H1 (cell line): ENCODE measurements around the gene NCK1. TPM values are rescaled to one million over a fixed set of nuclear protein-coding genes. Genes with fewer than 3 reads are reported as not detected.
A peak's percentile ranks its signal among the peaks of the same experiment; 100 is the strongest.

Source experiments
- CTCF ChIA-PET: fragments of 300-600 bp; sonication (Branson Sonifier 250); formaldehyde crosslinking; loops from one replicate; lab custom pipeline; 2021; ENCODE audit not compliant: partially characterized antibody; lab: Charles Lee
- POLR2A ChIA-PET: fragments of 300-600 bp; sonication (Branson Sonifier 250); formaldehyde crosslinking; loops from one replicate; lab custom pipeline; 2021; ENCODE audit warnings: inconsistent platforms; ENCODE audit not compliant: partially characterized antibody; lab: Charles Lee
- DNase-seq, 2 experiments: peaks; one replicate each; pipeline versions ENCODE4 v3.0.0 to v3.0.0-alpha.2; 2010 to 2022; ENCODE audit warnings: low spot score in 2 of 2, low read depth in 1 of 2, mixed read lengths in 1 of 2
- FAIRE-seq: peaks from 2 replicates; lab custom pipeline; 2011; peaks lifted over from hg19 to GRCh38; lab: Jason Lieb, UNC
- H2AFZ ChIP-seq: 2 replicates; pipeline ENCODE4 v1.8.1; 2012; ENCODE audit warnings: low read length, inconsistent platforms
- H2AK5ac ChIP-seq: 2 replicates; pipeline ENCODE4 v1.6.1; 2013; ENCODE audit warnings: low read depth, low read length
- H2BK120ac ChIP-seq: replicated peaks from 2 replicates; pipeline ENCODE3; 2013; ENCODE audit warnings: low read depth, low read length, inconsistent platforms
- H2BK12ac ChIP-seq: 2 replicates; pipeline ENCODE4 v1.6.1; 2013; ENCODE audit warnings: low read depth, low read length
- H2BK15ac ChIP-seq: 2 replicates; pipeline ENCODE4 v1.6.1; 2013; ENCODE audit warnings: low read length
- H2BK20ac ChIP-seq: 2 replicates; pipeline ENCODE4 v1.6.1; 2013; ENCODE audit warnings: low read length
- H2BK5ac ChIP-seq: 2 replicates; pipeline ENCODE4 v1.6.1; 2013; ENCODE audit warnings: low read depth, low read length
- H3K14ac ChIP-seq: 2 replicates; pipeline ENCODE4 v1.6.1; 2013; ENCODE audit warnings: inconsistent platforms; ENCODE audit not compliant: insufficient read length
- H3K18ac ChIP-seq: 2 replicates; pipeline ENCODE4 v1.6.1; 2013; ENCODE audit warnings: low read length; ENCODE audit errors: extremely low read depth
- H3K23ac ChIP-seq: 2 replicates; pipeline ENCODE4 v1.6.1; 2013; ENCODE audit warnings: inconsistent platforms; ENCODE audit not compliant: insufficient read length
- H3K23me2 ChIP-seq: 2 replicates; pipeline ENCODE4 v1.6.1; 2013; ENCODE audit warnings: low read depth, low read length
- H3K27ac ChIP-seq: 2 replicates; pipeline ENCODE4 v1.6.1; 2011; ENCODE audit warnings: low read depth, low read length, inconsistent platforms
- H3K27me3 ChIP-seq, 4 experiments: replicated peaks in 1 of 4; 1 replicate in 1 of 4; 2 replicates in 3 of 4; pipeline versions ENCODE4 v1.6.1 to v1.8.1; 2011 to 2013; ENCODE audit warnings: low read length in 3 of 4, mild to moderate bottlenecking in 3 of 4, inconsistent platforms in 2 of 4, mixed read lengths in 2 of 4, moderate library complexity in 1 of 4; ENCODE audit not compliant: control insufficient read depth in 3 of 4, insufficient read depth in 3 of 4; ENCODE audit errors: extremely low read depth in 1 of 4
- H3K36me3 ChIP-seq, 4 experiments: 2 replicates each; pipeline versions ENCODE4 v1.6.1 to v1.8.1; 2011 to 2013; ENCODE audit warnings: mild to moderate bottlenecking in 4 of 4, low read length in 3 of 4, moderate library complexity in 2 of 4, control low read depth in 1 of 4, inconsistent platforms in 1 of 4; ENCODE audit not compliant: insufficient read depth in 4 of 4, control insufficient read depth in 2 of 4
- H3K4ac ChIP-seq: replicated peaks from 2 replicates; pipeline ENCODE3; 2013; ENCODE audit warnings: low read length, low read depth, mixed read lengths, inconsistent platforms; ENCODE audit not compliant: insufficient read length
- H3K4me1 ChIP-seq, 4 experiments: replicated peaks in 1 of 4; 1 replicate in 1 of 4; 2 replicates in 3 of 4; pipeline versions ENCODE4 v1.6.1 to v1.8.1; 2011 to 2013; ENCODE audit warnings: low read length in 3 of 4, inconsistent platforms in 2 of 4, mixed read lengths in 1 of 4; ENCODE audit not compliant: insufficient read depth in 4 of 4, control insufficient read depth in 3 of 4
- H3K4me2 ChIP-seq, 2 experiments: 2 replicates each; pipeline versions ENCODE4 v1.6.1 to v1.8.1; 2011 to 2013; ENCODE audit warnings: low read depth in 2 of 2, low read length in 2 of 2, control low read depth in 1 of 2, inconsistent platforms in 1 of 2, mild to moderate bottlenecking in 1 of 2; ENCODE audit not compliant: insufficient read depth in 1 of 2
- H3K4me3 ChIP-seq, 4 experiments: fragments of 200-600, 300-600 bp in 1 of 4; sonication (generic), shearing (Covaris generic), sonication (Bioruptor Twin) in 1 of 4; 2 replicates each; pipeline versions ENCODE4 v1.5.1 to v1.8.1; 2011 to 2016; ENCODE audit warnings: low read length in 4 of 4, low read depth in 3 of 4, control low read depth in 2 of 4, inconsistent platforms in 2 of 4, mild to moderate bottlenecking in 2 of 4, mixed read lengths in 1 of 4, moderate library complexity in 1 of 4; ENCODE audit not compliant: insufficient read depth in 2 of 4; ENCODE audit errors: extremely low read depth in 1 of 4
- H3K56ac ChIP-seq: replicated peaks from 2 replicates; pipeline ENCODE3; 2013; ENCODE audit warnings: low read depth, mild to moderate bottlenecking, mixed read lengths, low read length, inconsistent platforms; ENCODE audit not compliant: insufficient read length
- H3K79me1 ChIP-seq: 2 replicates; pipeline ENCODE4 v1.6.1; 2013; ENCODE audit warnings: low read depth, low read length, control low read depth
- H3K79me2 ChIP-seq, 2 experiments: 2 replicates each; pipeline versions ENCODE4 v1.6.1 to v1.8.1; 2012 to 2013; ENCODE audit warnings: low read length in 2 of 2, mild to moderate bottlenecking in 2 of 2, inconsistent platforms in 1 of 2; ENCODE audit not compliant: insufficient read depth in 2 of 2, control insufficient read depth in 1 of 2
- H3K9ac ChIP-seq, 4 experiments: replicated peaks in 1 of 4; 1 replicate in 1 of 4; 2 replicates in 3 of 4; pipeline versions ENCODE4 v1.6.1 to v1.8.1; 2011 to 2013; ENCODE audit warnings: low read depth in 3 of 4, low read length in 3 of 4, control low read depth in 2 of 4, mild to moderate bottlenecking in 2 of 4, moderate library complexity in 2 of 4, inconsistent platforms in 1 of 4; ENCODE audit errors: extremely low read depth in 1 of 4
- H3K9me3 ChIP-seq, 2 experiments: 2 replicates each; pipeline versions ENCODE4 v1.6.1 to v1.8.1; 2012 to 2013; ENCODE audit warnings: mild to moderate bottlenecking in 2 of 2, moderate library complexity in 2 of 2, control low read depth in 1 of 2, inconsistent platforms in 1 of 2, low read depth in 1 of 2, low read length in 1 of 2, mixed read lengths in 1 of 2; ENCODE audit not compliant: insufficient read depth in 2 of 2
- H4K20me1 ChIP-seq, 2 experiments: replicated peaks in 1 of 2; 2 replicates each; pipeline versions ENCODE3 to v1.8.1; 2011 to 2013; ENCODE audit warnings: inconsistent platforms in 2 of 2, low read length in 2 of 2, mild to moderate bottlenecking in 1 of 2; ENCODE audit not compliant: insufficient read depth in 2 of 2, control insufficient read depth in 1 of 2
- H4K5ac ChIP-seq: 2 replicates; pipeline ENCODE4 v1.6.1; 2013; ENCODE audit warnings: low read length, low read depth, mixed read lengths, inconsistent platforms; ENCODE audit not compliant: insufficient read length
- H4K8ac ChIP-seq: 2 replicates; pipeline ENCODE4 v1.8.0; 2013; ENCODE audit warnings: mild to moderate bottlenecking, moderate library complexity, low read length, inconsistent platforms; ENCODE audit not compliant: insufficient read depth; ENCODE audit errors: extremely low read depth
- H4K91ac ChIP-seq: replicated peaks from 2 replicates; pipeline ENCODE3; 2013; ENCODE audit warnings: low read length, mixed read lengths, inconsistent platforms; ENCODE audit not compliant: insufficient read length
- WGBS, 2 experiments: shearing (Covaris generic) in 1 of 2; methylation state at CpG; one replicate each; pipeline versions ENCODE4 v1.1.6 to v1.1.7; 2013 to 2015; ENCODE audit warnings: low lambda C conversion rate in 2 of 2, mixed read lengths in 2 of 2, inconsistent platforms in 1 of 2, low coverage in 1 of 2, missing lambda C conversion rate in 1 of 2; ENCODE audit not compliant: insufficient replicate concordance in 2 of 2, insufficient coverage in 1 of 2, insufficient read length in 1 of 2; ENCODE audit errors: extremely low coverage in 1 of 2, missing lambda C conversion rate in 1 of 2; 5-methylcytosine and 5-hydroxymethylcytosine counted together
- polyA plus RNA-seq, 7 experiments: library from polyadenylated mRNA; depleted of rRNA in 3 of 7; stranded (reverse) in 5 of 7; unstranded in 2 of 7; fragments of >200 nt in 5 of 7; fragments of 200-250 nt in 2 of 7; gene quantifications; 1 replicate in 5 of 7; 2 replicates in 1 of 7; 4 replicates in 1 of 7; pipeline versions ENCODE4 v1.2.1 to v1.2.3, GENCODE V29; 2011 to 2013; ENCODE audit warnings: missing spikeins in 2 of 7, mixed read lengths in 2 of 7
- total RNA-seq: library from RNA; stranded (reverse); fragmentation: NEBNext Ultra II Directional; extraction: Animal tissue kit (Norgen Biotek cat#: 25700); gene quantifications from 2 replicates; pipeline ENCODE4 v1.2.1, GENCODE V29; 2021

The NCK1 gene
- total and polyA plus RNA-seq, 2 of the 8 experiments (the other 6 are each of a cell fraction or from before 2014, with no cell fraction given) = 10.0 to 28.5 TPM

DNA sequence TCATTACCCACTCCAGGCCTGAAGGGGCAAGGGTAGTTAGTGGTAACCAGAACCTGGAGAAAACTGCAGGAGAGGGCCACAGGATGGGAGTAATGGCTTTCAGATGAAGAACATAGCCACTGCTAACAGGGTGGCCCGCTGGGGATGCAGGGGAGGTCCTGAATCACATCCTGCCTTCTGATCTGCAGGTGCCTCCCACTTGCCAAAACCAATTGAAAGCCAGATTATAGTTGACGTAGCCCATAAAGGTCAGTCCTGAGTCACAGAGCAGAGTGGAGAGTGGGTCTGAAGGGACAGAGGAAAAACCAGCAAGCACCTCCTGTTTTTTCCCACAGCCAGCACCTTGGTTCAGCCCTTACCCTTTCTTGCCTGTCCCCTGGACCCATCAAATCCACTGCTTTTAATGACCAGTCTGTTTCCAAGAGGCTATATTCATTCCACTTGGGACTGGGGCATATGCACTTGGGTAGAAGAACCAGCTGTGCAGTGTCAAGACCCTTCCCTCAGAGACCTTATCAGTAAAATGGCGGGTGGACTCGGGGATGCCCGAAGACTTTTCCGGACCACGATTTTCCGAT lies 43.7 kb upstream of the NCK1 start:
- peak in 1 of 2 experiments; percentile 61 for DNase-seq
- Histone ChIP-seq H2AK5ac (no peak overlapping the region), H3K4me3 (peak overlapping the region; percentile 52 to 66 (median 58)), H3K23ac (no peak overlapping the region), H3K79me2 (peaks cover 0 to 13% of the 10 kb centered on the region in 2 experiments; a peak in 2 of 4 replicates), H3K56ac (no peak overlapping the region), H3K36me3 (no peaks in the 10 kb centered on the region), H2BK5ac (no peak overlapping the region; the same call in 1 of the 2 replicates), H3K4me1 (peaks cover 0 to 9% (median 4%) of the 10 kb centered on the region in 4 experiments; a peak in 4 of 7 replicates), H2BK120ac (no peak overlapping the region), H3K4ac (no peak overlapping the region), H4K20me1 (peaks cover 0 to 7% of the 10 kb centered on the region in 2 experiments), H3K18ac (no peak overlapping the region; the same call in 1 of the 2 replicates), H2BK20ac (no peak overlapping the region), H3K27me3 (peaks cover 0 to 9% (median 5%) of the 10 kb centered on the region in 4 experiments; a peak in 6 of 7 replicates), H2BK12ac (peak overlapping the region; percentile 61; the same call in 1 of the 2 replicates), H3K9ac (peak overlapping the region in 2 of 4 experiments; percentile 19 to 35; a peak in 3 of 7 replicates), H3K23me2 (peaks cover 11% of the 10 kb centered on the region), H4K91ac (no peak overlapping the region), H4K5ac (no peak overlapping the region), H3K27ac (no peak overlapping the region), H3K79me1 (peaks cover 2% of the 10 kb centered on the region; the same call in 1 of the 2 replicates), H4K8ac (no peak overlapping the region), H2BK15ac (no peak overlapping the region; the same call in 1 of the 2 replicates), H3K9me3 (no peaks in the 10 kb centered on the region), H3K14ac (no peak overlapping the region), H2AFZ (peak overlapping the region; percentile 47), H3K4me2 (peak overlapping the region; percentile 96 to 99)
- WGBS, 2 experiments = 17% methylated on average over 8 of the region's 8 CpGs; no CpG with 5 or more reads in 1 of the 2 experiments
- CTCF ChIA-PET = no interaction called here
- POLR2A ChIA-PET = interaction anchor here (0.7 to 1.0 kb wide), 2 partner anchors 13 to 43 kb away, joined by 3 read pairs; partner anchors contain the start of gene NCK1
- FAIRE-seq = no peak
